Breast epithelium (tissue), 4 donors: ENCODE data around the gene ATM. TPM values are rescaled to one million over a fixed set of nuclear protein-coding genes. Genes with fewer than 3 reads are reported as not detected.
A peak's percentile ranks its signal among the peaks of the same experiment; 100 is the strongest.

Source experiments
- DNase-seq, 2 donors: peaks; one replicate each; pipeline ENCODE4 v3.0.0-alpha.2; 2019; ENCODE audit warnings: low spot score in 2 of 2
- H3K27ac ChIP-seq, 2 donors: fragments of 200-600 bp; sonication (generic) in 1 of 2; one replicate each; pipeline ENCODE4 v1.5.1; 2016 to 2019; ENCODE audit warnings: mild to moderate bottlenecking in 1 of 2
- H3K27me3 ChIP-seq, 2 donors: fragments of 200-600 bp; sonication (generic) in 1 of 2; one replicate each; pipeline versions ENCODE4 v1.5.1 to v1.6.0; 2017 to 2019; ENCODE audit warnings: control low read depth in 1 of 2, mild to moderate bottlenecking in 1 of 2
- H3K36me3 ChIP-seq: fragments of 200-600 bp; one replicate; pipeline ENCODE4 v1.5.1; 2019
- H3K4me1 ChIP-seq, 2 donors: fragments of 200-600 bp; sonication (generic); one replicate each; pipeline ENCODE4 v1.5.1; 2016 to 2019; ENCODE audit warnings: control low read depth in 1 of 2
- H3K4me3 ChIP-seq, 3 donors: fragments of 200-600 bp; sonication (generic); 1 replicate in 2 of 3; 2 replicates in 1 of 3; pipeline ENCODE4 v1.5.1; 2016 to 2019; ENCODE audit warnings: mild to moderate bottlenecking in 3 of 3, moderate library complexity in 2 of 3
- H3K9me3 ChIP-seq, 2 donors: fragments of 200-600 bp; sonication (generic) in 1 of 2; one replicate each; pipeline ENCODE4 v1.5.1; 2016 to 2019; ENCODE audit warnings: control low read depth in 1 of 2
- CTCF ChIP-seq, 3 donors: fragments of 450-650 bp; IDR thresholded peaks; one replicate each; pipeline ENCODE4 v1.5.1; 2016 to 2017; ENCODE audit warnings: antibody characterized with exemption in 3 of 3, mild to moderate bottlenecking in 3 of 3, moderate library complexity in 3 of 3
- POLR2A ChIP-seq: fragments of 450-650 bp; IDR thresholded peaks from one replicate; pipeline ENCODE4 v1.6.1; 2016; ENCODE audit warnings: antibody characterized with exemption, mild to moderate bottlenecking, moderate library complexity
- POLR2AphosphoS5 ChIP-seq, 3 donors: sonication (generic); formaldehyde crosslinking; IDR thresholded peaks; one replicate each; pipeline ENCODE4 v1.6.1; 2017; ENCODE audit warnings: antibody characterized with exemption in 3 of 3
- intact Hi-C: fragments of 100-400 bp; cut with DNase I; formaldehyde crosslinking; loops from one replicate; pipeline ENCODE4 v1.15.1; 2023; ENCODE audit warnings: low total_unique reads
- total RNA-seq, 3 donors: library from RNA; depleted of rRNA; stranded (reverse); fragments of >200 nt; gene quantifications; one replicate each; pipeline ENCODE4 v1.1.0, GENCODE V29; 2016

Gene ATM
- 100 to 1,000 TPM in 1 of 3 donors, 10 to 100 TPM in 2; 84.7 to 117 (median 91.4) TPM for total RNA-seq

GRCh38 chr11:108222574-108223347 lies at the start of gene ATM, which contains the start of gene NPAT:
Gene ATM, plus strand, starts transcription at chr11:108223067. Its CDS starts 4,558 bp downstream, at chr11:108227625.
Gene NPAT, minus strand, starts transcription at chr11:108222638. Its CDS starts 102 bp downstream, at chr11:108222536.
- Histone ChIP-seq H3K4me1 (peaks cover 0 to 15% of the 10 kb centered on the region in 2 donors), H3K27ac (peak within 1 kb of the TSS; percentile 94 to 97), H3K36me3 (no peaks in the 10 kb centered on the region), H3K27me3 (no peaks in the 10 kb centered on the region), H3K9me3 (no peaks in the 10 kb centered on the region), H3K4me3 (peak within 1 kb of the TSS; percentile 64 to 90 (median 79))
- peak; percentile 67 for TF ChIP-seq POLR2A
- TF ChIP-seq CTCF (IDR thresholded peaks at IDR 0.05): peak; percentile 29 to 73 (median 71)
- TF ChIP-seq POLR2AphosphoS5 (IDR thresholded peaks at IDR 0.05): peak; percentile 62 to 95 (median 64)
- DNase-seq: peak; percentile 99
- intact Hi-C loops: no loop called here

GRCh38 chr11:108177570-108177969 lies 45.3 kb upstream of the ATM start:
- DNase-seq: no peak
- TF ChIP-seq POLR2AphosphoS5 (IDR thresholded peaks at IDR 0.05) (no peak), POLR2A (no peak), CTCF (IDR thresholded peaks at IDR 0.05) (no peak)
- H3K9me3 ChIP-seq: no peaks in the 10 kb centered on the region
- H3K4me3 ChIP-seq: no peak overlapping the region
- H3K27ac ChIP-seq: no peak overlapping the region
- intact Hi-C loops: no loop called here
- H3K36me3 ChIP-seq: no peaks in the 10 kb centered on the region
- H3K4me1 ChIP-seq: no peaks in the 10 kb centered on the region
- no peaks in the 10 kb centered on the region for H3K27me3 ChIP-seq

- TF ChIP-seq POLR2A (no peak), POLR2AphosphoS5 (IDR thresholded peaks at IDR 0.05) (no peak), CTCF (IDR thresholded peaks at IDR 0.05) (no peak)
- no peaks in the 10 kb centered on the region for H3K36me3 ChIP-seq
These were observed 29.1 kb upstream of the ATM start for GRCh38 chr11:108193725-108194124.

GRCh38 chr11:108196901-108197300 lies 26.0 kb upstream of the ATM start:
- intact Hi-C loops: no loop called here
- TF ChIP-seq POLR2A (no peak), CTCF (IDR thresholded peaks at IDR 0.05) (no peak), POLR2AphosphoS5 (IDR thresholded peaks at IDR 0.05) (no peak)
- Histone ChIP-seq H3K4me1 (no peaks in the 10 kb centered on the region), H3K4me3 (no peak overlapping the region), H3K9me3 (no peaks in the 10 kb centered on the region), H3K27ac (no peak overlapping the region), H3K36me3 (no peaks in the 10 kb centered on the region), H3K27me3 (no peaks in the 10 kb centered on the region)
- DNase-seq: no peak

More at GRCh38 chr11:108193725-108194124, 29.1 kb upstream of the ATM start:
- no peaks in the 10 kb centered on the region for H3K4me1 ChIP-seq
- intact Hi-C loops: no loop called here
- H3K27me3 ChIP-seq: no peaks in the 10 kb centered on the region
- H3K9me3 ChIP-seq: no peaks in the 10 kb centered on the region
- no peak for DNase-seq
- no peak overlapping the region for H3K4me3 ChIP-seq
- H3K27ac ChIP-seq: no peak overlapping the region

GRCh38 chr11:108197351-108197750 lies 25.5 kb upstream of the ATM start:
- H3K27ac ChIP-seq: no peak overlapping the region
- intact Hi-C loops: no loop called here
- no peak for DNase-seq
- no peak for TF ChIP-seq POLR2AphosphoS5 (IDR thresholded peaks at IDR 0.05)
- TF ChIP-seq CTCF (IDR thresholded peaks at IDR 0.05): no peak
- no peak for TF ChIP-seq POLR2A
- no peak overlapping the region for H3K4me3 ChIP-seq
- no peaks in the 10 kb centered on the region for H3K9me3 ChIP-seq
- H3K4me1 ChIP-seq: no peaks in the 10 kb centered on the region
- no peaks in the 10 kb centered on the region for H3K36me3 ChIP-seq
- no peaks in the 10 kb centered on the region for H3K27me3 ChIP-seq
